RWPE2 (cell line): ENCODE measurements around the gene NEURL3.

Experiments
- ATAC-seq: fragments of 200-7000 bp; cut with Tn5 transposase; 3 replicates; pipeline ENCODE4 v1.9.1; 2021; ENCODE audit warnings: low read depth
- DNase-seq: peaks from one replicate; pipeline ENCODE4 v3.0.0-alpha.2; 2020; ENCODE audit warnings: low spot score
- H3K27ac ChIP-seq: fragments of 450-650 bp; 2 replicates; pipeline ENCODE4 v1.5.1; 2017; ENCODE audit warnings: mild to moderate bottlenecking; ENCODE audit not compliant: poor library complexity, severe bottlenecking
- H3K27me3 ChIP-seq: fragments of 250-450 bp; sonication (Bioruptor Pico); 2 replicates; pipeline ENCODE4 v1.5.1; 2021; ENCODE audit warnings: mild to moderate bottlenecking, moderate library complexity; ENCODE audit not compliant: insufficient read depth, poor library complexity, severe bottlenecking
- H3K36me3 ChIP-seq: fragments of 250-450 bp; sonication (Bioruptor Pico); 2 replicates; pipeline ENCODE4 v1.5.1; 2020; ENCODE audit warnings: low read depth, mild to moderate bottlenecking, moderate library complexity
- H3K4me1 ChIP-seq: fragments of 250-450 bp; sonication (Bioruptor Pico); 2 replicates; pipeline ENCODE4 v1.5.1; 2021; ENCODE audit warnings: mild to moderate bottlenecking, moderate library complexity; ENCODE audit not compliant: insufficient read depth, poor library complexity, severe bottlenecking
- H3K4me3 ChIP-seq: fragments of 250-450 bp; sonication (Bioruptor Pico); 2 replicates; pipeline ENCODE4 v1.5.1; 2021; ENCODE audit warnings: mild to moderate bottlenecking, moderate library complexity; ENCODE audit not compliant: severe bottlenecking
- H3K9me3 ChIP-seq: fragments of 250-450 bp; sonication (Bioruptor Pico); 2 replicates; pipeline ENCODE4 v1.5.1; 2021; ENCODE audit warnings: mild to moderate bottlenecking, moderate library complexity; ENCODE audit not compliant: severe bottlenecking
- TF ChIP-seq, protein P1 (sequence below): fragments of 450-650 bp; IDR thresholded peaks from one replicate; pipeline ENCODE4 v1.5.1; 2017; ENCODE audit warnings: mild to moderate bottlenecking, moderate library complexity; ENCODE audit not compliant: poor library complexity, severe bottlenecking

Gene NEURL3

GRCh38 chr2:96486696-96487095 is 18.5 kb downstream of the NEURL3 start:
- DNase-seq (no peak), ATAC-seq (no peak)
- no peaks in the 10 kb centered on the region for H3K9me3 ChIP-seq
- peaks cover 7% of the 10 kb centered on the region for H3K4me1 ChIP-seq
- no peaks in the 10 kb centered on the region for H3K36me3 ChIP-seq
- H3K4me3 ChIP-seq: no peak overlapping the region
- no peaks in the 10 kb centered on the region for H3K27me3 ChIP-seq
- TF ChIP-seq, protein P1, sequence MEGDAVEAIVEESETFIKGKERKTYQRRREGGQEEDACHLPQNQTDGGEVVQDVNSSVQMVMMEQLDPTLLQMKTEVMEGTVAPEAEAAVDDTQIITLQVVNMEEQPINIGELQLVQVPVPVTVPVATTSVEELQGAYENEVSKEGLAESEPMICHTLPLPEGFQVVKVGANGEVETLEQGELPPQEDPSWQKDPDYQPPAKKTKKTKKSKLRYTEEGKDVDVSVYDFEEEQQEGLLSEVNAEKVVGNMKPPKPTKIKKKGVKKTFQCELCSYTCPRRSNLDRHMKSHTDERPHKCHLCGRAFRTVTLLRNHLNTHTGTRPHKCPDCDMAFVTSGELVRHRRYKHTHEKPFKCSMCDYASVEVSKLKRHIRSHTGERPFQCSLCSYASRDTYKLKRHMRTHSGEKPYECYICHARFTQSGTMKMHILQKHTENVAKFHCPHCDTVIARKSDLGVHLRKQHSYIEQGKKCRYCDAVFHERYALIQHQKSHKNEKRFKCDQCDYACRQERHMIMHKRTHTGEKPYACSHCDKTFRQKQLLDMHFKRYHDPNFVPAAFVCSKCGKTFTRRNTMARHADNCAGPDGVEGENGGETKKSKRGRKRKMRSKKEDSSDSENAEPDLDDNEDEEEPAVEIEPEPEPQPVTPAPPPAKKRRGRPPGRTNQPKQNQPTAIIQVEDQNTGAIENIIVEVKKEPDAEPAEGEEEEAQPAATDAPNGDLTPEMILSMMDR: no peak
- H3K27ac ChIP-seq: peak overlapping the region; percentile 28

- TF ChIP-seq, protein P1: no peak
- Histone ChIP-seq H3K27me3 (no peaks in the 10 kb centered on the region), H3K4me3 (peak overlapping the region; percentile 5), H3K27ac (peak overlapping the region; percentile 28), H3K4me1 (peaks cover 7% of the 10 kb centered on the region), H3K9me3 (no peaks in the 10 kb centered on the region), H3K36me3 (no peaks in the 10 kb centered on the region)
- ATAC-seq (peak; percentile 94), DNase-seq (no peak)
These were observed 19.2 kb downstream of the NEURL3 start for GRCh38 chr2:96485751-96486651.

DNA sequence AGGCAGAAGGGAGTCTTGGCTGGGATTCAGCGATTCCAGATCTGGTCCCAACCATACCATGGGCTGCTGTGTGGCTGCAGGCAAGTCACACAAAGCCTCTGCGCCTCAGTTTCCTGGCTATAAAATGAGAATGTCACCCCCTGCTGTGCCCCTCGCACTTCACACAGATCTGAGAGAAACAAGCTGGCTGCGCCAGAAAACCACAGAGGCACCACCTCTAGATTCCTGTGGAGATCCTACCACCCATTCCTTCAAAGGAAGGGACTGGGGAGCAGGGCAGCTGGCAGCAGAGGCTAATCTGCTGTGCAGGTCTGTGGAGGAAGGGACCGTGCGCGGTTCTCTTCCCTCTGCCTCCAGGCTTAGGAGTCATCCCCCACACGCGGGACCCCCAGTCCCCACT is 19.8 kb downstream of the NEURL3 start:
- TF ChIP-seq, protein P1: no peak
- Histone ChIP-seq H3K36me3 (no peaks in the 10 kb centered on the region), H3K27ac (no peak overlapping the region), H3K4me1 (peaks cover 7% of the 10 kb centered on the region), H3K27me3 (no peaks in the 10 kb centered on the region), H3K9me3 (no peaks in the 10 kb centered on the region), H3K4me3 (no peak overlapping the region)
- ATAC-seq (no peak), DNase-seq (no peak)

DNA sequence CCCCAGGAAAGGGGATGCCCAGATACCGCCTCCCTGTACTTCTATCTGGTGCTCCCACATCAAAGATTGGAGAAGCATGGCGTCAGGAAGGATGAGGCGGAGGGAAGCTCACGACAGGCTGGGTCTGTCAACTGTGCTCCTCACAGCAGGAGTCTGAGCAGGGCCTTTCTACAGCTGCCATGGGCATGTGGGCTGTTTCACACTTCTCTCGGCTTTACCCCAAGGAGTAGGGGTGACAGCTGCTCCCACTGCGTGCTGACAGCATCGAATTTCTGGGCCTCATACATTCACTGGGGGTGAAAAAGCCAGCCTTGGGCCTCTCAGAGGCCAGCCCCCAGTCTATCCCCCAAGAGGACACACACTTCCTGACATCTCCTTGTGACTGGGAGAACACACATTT is 21.1 kb downstream of the NEURL3 start:
- Histone ChIP-seq H3K9me3 (no peaks in the 10 kb centered on the region), H3K4me3 (no peak overlapping the region), H3K27ac (no peak overlapping the region), H3K36me3 (no peaks in the 10 kb centered on the region), H3K27me3 (no peaks in the 10 kb centered on the region), H3K4me1 (peaks cover 7% of the 10 kb centered on the region)
- DNase-seq (no peak), ATAC-seq (no peak)
- TF ChIP-seq, protein P1: no peak

GRCh38 chr2:96477458-96477857 is 27.7 kb downstream of the NEURL3 start:
- Histone ChIP-seq H3K9me3 (no peaks in the 10 kb centered on the region), H3K36me3 (no peaks in the 10 kb centered on the region), H3K4me3 (no peak overlapping the region), H3K4me1 (no peaks in the 10 kb centered on the region), H3K27ac (no peak overlapping the region), H3K27me3 (no peaks in the 10 kb centered on the region)
- TF ChIP-seq, protein P1: no peak
- no peak for ATAC-seq
- no peak for DNase-seq
